Measurements from ENCODE around the gene CRYGS. TPM values are rescaled to one million over a fixed set of nuclear protein-coding genes. Genes with fewer than 3 reads are reported as not detected.
"Not testable (repeated sequence)": the region's sequence is repeated elsewhere in the genome, so short reads cannot be mapped to it uniquely, and the experiment has no call there.

CRYGS gene
- total RNA-seq, 2 donors from 2014 or later, result 2.7 to 4.3 TPM

DNA sequence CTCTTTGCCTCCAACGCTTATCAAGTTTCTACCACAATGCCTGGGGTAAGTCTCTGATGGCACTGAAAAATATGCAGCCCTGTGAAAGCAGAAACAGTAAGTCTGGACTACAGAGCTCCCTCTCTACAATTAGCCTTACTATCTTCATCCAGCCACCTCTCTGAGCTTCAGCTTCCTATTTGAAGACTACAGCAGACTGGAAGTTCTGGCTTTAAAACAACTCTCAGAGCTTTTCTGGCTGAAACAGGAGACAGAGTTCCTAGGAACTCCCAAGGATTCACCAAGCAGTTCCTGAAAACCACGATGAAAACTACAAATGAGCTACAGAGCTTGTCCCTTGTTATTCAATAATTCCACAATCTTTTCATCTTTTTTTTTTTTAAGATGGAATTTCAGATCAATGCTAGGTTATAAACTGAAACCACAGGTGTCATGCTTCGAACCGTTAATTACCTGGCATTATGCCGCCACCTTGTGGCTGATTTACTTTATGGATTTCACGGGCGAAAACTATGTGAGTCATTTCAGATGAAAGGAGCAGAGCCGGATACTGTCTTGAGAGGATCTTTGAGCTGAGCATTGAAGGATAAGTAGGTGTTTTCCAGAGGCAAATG, 3.9 kb downstream of the CRYGS start:
- ATAC-seq (peak; percentile 98), DNase-seq (peak; percentile 50 to 80 (median 70))
- Mint-ChIP-seq H3K27ac (peak overlapping the region; percentile 74), H3K36me3 (ENCODE audit: low read depth) (no peaks in the 10 kb centered on the region), H3K4me1 (peaks cover 14% of the 10 kb centered on the region), H3K27me3 (no peaks in the 10 kb centered on the region), H3K4me3 (peak overlapping the region; percentile 67)
- no peaks in the 10 kb centered on the region for H3K9me3 ChIP-seq (ENCODE audit: control insufficient read depth, low read length, poor library complexity, severe bottlenecking)

DNA sequence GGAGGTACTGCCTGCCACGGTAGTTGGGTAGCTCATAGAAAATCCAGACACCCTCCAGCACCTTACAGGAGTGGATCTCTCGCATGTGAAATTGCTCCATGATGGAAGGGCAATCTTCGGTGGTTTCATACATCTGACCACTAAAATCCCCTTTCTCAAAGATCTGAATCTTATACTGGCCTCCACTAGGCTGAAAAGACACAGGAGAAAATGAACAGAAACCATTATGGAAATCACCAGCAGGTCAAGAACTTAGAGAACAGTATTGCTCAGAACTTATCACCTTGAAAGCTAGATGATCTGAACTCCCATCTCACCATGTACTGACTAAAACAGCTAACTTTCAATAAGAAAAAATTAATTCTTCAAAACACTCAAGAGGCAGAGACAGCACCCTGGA, 5.4 kb downstream of the CRYGS start:
- Mint-ChIP-seq H3K36me3 (ENCODE audit: low read depth) (no peaks in the 10 kb centered on the region), H3K4me3 (no peak overlapping the region), H3K27me3 (no peaks in the 10 kb centered on the region), H3K27ac (peak overlapping the region; percentile 95), H3K4me1 (peaks cover 29% of the 10 kb centered on the region)
- ATAC-seq (no peak), DNase-seq (no peak)
- H3K9me3 ChIP-seq (ENCODE audit: control insufficient read depth, low read length, poor library complexity, severe bottlenecking), result no peaks in the 10 kb centered on the region

DNA sequence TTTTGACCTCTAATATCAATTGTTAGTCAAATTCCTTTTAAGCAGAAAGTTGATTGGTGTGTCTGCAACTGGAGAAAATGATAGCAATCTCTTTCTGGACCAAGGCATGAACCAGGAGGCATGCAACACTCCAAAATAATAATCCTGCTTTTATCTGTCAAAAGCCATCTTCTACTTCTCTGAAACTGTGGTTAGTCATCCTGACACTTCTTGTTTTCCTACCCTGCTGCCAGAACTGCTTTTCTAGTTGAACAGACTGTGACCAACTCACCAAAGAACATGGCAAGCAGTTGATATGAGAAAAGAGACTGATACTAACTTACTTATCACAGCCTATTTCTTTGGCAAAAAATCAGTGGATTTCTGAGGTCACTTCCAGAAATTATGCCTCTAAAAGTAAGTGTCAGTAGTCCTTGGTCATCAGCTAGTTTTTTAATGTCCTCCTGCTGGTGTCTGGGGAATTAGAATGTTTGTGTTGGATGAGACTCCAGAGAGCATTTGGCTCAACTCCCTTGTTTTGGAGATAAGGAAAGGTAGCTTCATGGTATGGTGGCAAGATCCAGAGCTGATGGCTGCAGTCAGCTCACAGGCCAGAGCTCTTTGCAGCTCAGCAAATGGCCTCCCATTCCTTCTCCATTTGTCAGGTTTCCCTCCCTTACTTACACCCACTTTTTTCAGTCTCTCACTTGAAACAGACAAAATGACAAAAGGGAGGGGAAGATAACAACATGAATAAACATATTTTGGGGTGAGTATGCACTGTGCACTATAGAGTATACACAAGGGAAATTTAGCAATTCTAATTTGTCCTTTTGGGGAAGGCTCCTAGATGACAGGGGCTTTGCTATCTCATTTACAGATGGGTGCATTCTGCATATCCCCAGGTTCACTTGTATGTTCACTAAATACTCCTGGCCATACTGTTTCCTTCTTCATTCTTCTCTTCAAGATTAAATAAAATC, 7.0 kb downstream of the CRYGS start:
- Mint-ChIP-seq H3K36me3 (ENCODE audit: low read depth) (no peaks in the 10 kb centered on the region), H3K27me3 (no peaks in the 10 kb centered on the region), H3K4me3 (no peak overlapping the region), H3K4me1 (peaks cover 33% of the 10 kb centered on the region), H3K27ac (peak overlapping the region; percentile 95)
- no peaks in the 10 kb centered on the region for H3K9me3 ChIP-seq (ENCODE audit: control insufficient read depth, low read length, poor library complexity, severe bottlenecking)
- ATAC-seq (no peak), DNase-seq (no peak)

- H3K36me3 Mint-ChIP-seq (ENCODE audit: low read depth), result no peaks in the 10 kb centered on the region
- H3K9me3 ChIP-seq (ENCODE audit: control insufficient read depth, low read length, poor library complexity, severe bottlenecking), result no peaks in the 10 kb centered on the region
- H3K4me1 Mint-ChIP-seq, result peaks cover 29% of the 10 kb centered on the region
- peak; percentile 97 for ATAC-seq
- DNase-seq, result peak in 1 of 3 donors; percentile 12
- H3K27me3 Mint-ChIP-seq, result no peaks in the 10 kb centered on the region
- H3K4me3 Mint-ChIP-seq, result peak overlapping the region; percentile 76
- peak overlapping the region; percentile 95 for H3K27ac Mint-ChIP-seq
These were observed 10.0 kb downstream of the CRYGS start for GRCh38 chr3:186534113-186534669.

- ATAC-seq (no peak), DNase-seq (no peak)
- no peak overlapping the region for H3K4me3 Mint-ChIP-seq
- peaks cover 4% of the 10 kb centered on the region for H3K36me3 Mint-ChIP-seq (ENCODE audit: low read depth)
- no peaks in the 10 kb centered on the region for H3K9me3 ChIP-seq (ENCODE audit: control insufficient read depth, low read length, poor library complexity, severe bottlenecking)
- no peaks in the 10 kb centered on the region for H3K27me3 Mint-ChIP-seq
- H3K4me1 Mint-ChIP-seq, result peaks cover 35% of the 10 kb centered on the region
- peak overlapping the region; percentile 4 for H3K27ac Mint-ChIP-seq
These were observed 11.5 kb downstream of the CRYGS start for GRCh38 chr3:186532598-186533072.

DNA sequence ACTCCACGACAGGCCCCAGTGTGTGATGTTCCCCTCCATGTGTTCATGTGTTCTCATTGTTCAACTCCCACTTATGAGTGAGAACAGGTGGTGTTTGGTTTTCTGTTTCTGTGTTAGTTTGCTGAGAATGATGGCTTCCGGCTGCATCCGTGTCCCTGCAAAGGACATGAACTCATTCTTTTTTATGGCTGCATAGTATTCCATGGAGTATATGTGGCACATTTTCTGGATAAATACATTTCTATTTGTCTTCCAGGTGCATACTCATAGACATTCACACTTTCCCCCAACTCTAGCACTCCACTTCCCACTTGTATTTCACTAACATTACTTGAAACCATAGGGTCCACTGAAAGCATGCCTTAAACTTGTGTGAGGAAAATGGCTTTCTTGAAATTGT, 12.5 kb downstream of the CRYGS start:
- H3K9me3 ChIP-seq (ENCODE audit: control insufficient read depth, low read length, poor library complexity, severe bottlenecking); DNase-seq; H3K27ac Mint-ChIP-seq; H3K36me3 Mint-ChIP-seq (ENCODE audit: low read depth); H3K4me3 Mint-ChIP-seq; H3K27me3 Mint-ChIP-seq; ATAC-seq: not testable (repeated sequence)
- H3K4me1 Mint-ChIP-seq, result peaks cover 35% of the 10 kb centered on the region

- H3K27me3 Mint-ChIP-seq, result no peaks in the 10 kb centered on the region
- peak overlapping the region; percentile 14 for H3K27ac Mint-ChIP-seq
- peaks cover 7% of the 10 kb centered on the region for H3K36me3 Mint-ChIP-seq (ENCODE audit: low read depth)
- DNase-seq, result no peak
- no peak overlapping the region for H3K4me3 Mint-ChIP-seq
- H3K4me1 Mint-ChIP-seq, result peaks cover 31% of the 10 kb centered on the region
- H3K9me3 ChIP-seq (ENCODE audit: control insufficient read depth, low read length, poor library complexity, severe bottlenecking), result no peaks in the 10 kb centered on the region
- no peak for ATAC-seq
These were observed 13.8 kb downstream of the CRYGS start for GRCh38 chr3:186530415-186530814.

DNA sequence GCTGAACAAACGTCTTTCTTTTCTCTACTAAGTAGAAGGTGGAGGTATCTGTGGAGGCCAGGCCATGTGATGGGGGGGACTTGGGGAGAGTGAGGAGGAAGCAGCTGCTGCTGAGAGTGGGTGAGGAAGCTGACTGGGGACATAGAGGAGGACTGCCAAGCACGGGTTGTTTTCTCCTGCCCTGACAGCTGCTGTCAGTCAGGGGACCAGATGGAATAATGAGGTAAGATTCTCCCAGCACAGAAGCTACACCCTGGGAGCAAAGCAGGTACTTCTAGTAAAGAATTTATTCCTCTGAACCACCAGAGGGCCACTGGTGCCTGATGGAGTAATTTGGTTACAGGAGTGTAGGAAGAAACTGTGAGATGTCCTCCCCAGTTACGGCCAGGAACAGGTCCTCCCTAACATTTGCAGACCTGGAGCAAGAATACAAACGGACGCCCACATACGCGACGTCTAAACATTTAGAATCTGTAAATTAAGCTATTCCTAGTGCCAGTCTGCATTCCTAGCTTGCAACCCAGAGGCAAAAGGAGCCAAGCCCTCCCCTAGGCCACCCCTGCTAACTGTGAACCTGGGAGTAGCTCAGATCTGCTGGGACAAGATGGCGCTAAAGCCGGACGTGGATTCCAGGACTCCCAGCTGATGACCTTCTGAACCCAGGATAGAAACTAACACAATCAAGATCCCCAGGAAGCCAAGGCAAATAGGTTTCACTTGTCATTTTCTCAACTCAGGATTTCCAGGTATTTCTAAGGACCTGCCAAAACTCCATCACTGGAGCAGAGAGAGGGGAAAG, 14.8 kb downstream of the CRYGS start:
- Mint-ChIP-seq H3K27ac (no peak overlapping the region), H3K36me3 (ENCODE audit: low read depth) (peaks cover 7% of the 10 kb centered on the region), H3K27me3 (no peaks in the 10 kb centered on the region), H3K4me1 (peaks cover 23% of the 10 kb centered on the region), H3K4me3 (no peak overlapping the region)
- no peak for DNase-seq
- no peak for ATAC-seq
- no peaks in the 10 kb centered on the region for H3K9me3 ChIP-seq (ENCODE audit: control insufficient read depth, low read length, poor library complexity, severe bottlenecking)

- Mint-ChIP-seq H3K27ac (peak overlapping the region; percentile 79), H3K4me3 (no peak overlapping the region), H3K36me3 (ENCODE audit: low read depth) (peaks cover 7% of the 10 kb centered on the region), H3K4me1 (peaks cover 19% of the 10 kb centered on the region), H3K27me3 (no peaks in the 10 kb centered on the region)
- H3K9me3 ChIP-seq (ENCODE audit: control insufficient read depth, low read length, poor library complexity, severe bottlenecking), result no peaks in the 10 kb centered on the region
- DNase-seq (no peak), ATAC-seq (peak; percentile 58)
These were observed 17.9 kb downstream of the CRYGS start for GRCh38 chr3:186526256-186526606.

DNA sequence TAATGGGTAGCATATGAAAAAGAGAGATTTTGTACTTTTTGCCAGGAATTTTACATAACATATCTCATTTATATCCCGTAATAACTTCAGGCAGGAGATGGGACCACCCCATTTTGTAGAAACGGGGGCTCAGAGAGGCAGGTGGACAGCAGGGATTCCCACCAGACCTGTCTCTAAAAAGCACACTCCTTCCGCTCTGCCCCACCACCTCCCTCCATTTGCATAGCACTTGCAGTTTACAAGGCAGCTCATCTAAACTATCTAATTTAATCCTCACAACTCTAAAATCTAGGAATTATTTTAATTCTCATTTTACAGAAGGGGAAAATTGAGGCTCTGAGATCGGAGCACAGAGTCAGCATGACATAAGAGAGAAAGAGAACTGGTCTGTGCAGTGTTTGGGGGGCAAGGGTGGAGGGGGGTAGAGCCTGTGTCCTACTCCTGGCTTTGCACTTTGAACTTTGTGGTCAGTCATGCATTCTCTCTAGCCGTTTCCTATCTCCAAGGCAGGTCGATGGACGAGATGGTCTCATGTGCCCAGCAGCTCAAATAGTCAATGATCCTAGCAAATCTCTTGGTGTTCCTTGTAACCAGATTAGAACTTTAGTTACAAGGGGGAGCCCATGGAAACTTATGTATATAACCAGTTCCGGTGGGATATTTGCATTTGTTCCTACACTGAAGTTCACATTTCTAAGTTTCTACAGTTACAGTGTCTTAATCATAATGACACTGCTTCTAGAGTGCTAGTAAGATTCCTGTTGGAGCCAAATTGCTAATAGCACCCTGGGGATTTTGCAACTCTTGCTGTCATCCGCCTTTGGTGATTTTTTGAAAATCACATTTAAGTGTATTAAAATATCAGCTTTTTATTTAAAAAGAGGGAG, 18.6 kb downstream of the CRYGS start:
- peaks cover 7% of the 10 kb centered on the region for H3K36me3 Mint-ChIP-seq (ENCODE audit: low read depth)
- H3K27me3 Mint-ChIP-seq, result no peaks in the 10 kb centered on the region
- H3K27ac Mint-ChIP-seq, result peak overlapping the region; percentile 79
- ATAC-seq (no peak), DNase-seq (no peak)
- peaks cover 23% of the 10 kb centered on the region for H3K4me1 Mint-ChIP-seq
- no peaks in the 10 kb centered on the region for H3K9me3 ChIP-seq (ENCODE audit: control insufficient read depth, low read length, poor library complexity, severe bottlenecking)
- no peak overlapping the region for H3K4me3 Mint-ChIP-seq

GRCh38 chr3:186524616-186525015, 19.6 kb downstream of the CRYGS start:
- ATAC-seq (no peak), DNase-seq (no peak)
- H3K27me3 Mint-ChIP-seq, result no peaks in the 10 kb centered on the region
- H3K27ac Mint-ChIP-seq, result no peak overlapping the region
- H3K4me3 Mint-ChIP-seq, result peak overlapping the region; percentile 49
- H3K4me1 Mint-ChIP-seq, result peaks cover 23% of the 10 kb centered on the region
- peaks cover 7% of the 10 kb centered on the region for H3K36me3 Mint-ChIP-seq (ENCODE audit: low read depth)
- H3K9me3 ChIP-seq (ENCODE audit: control insufficient read depth, low read length, poor library complexity, severe bottlenecking), result no peaks in the 10 kb centered on the region

GRCh38 chr3:186523434-186523833, 20.7 kb downstream of the CRYGS start:
- no peak overlapping the region for H3K27ac Mint-ChIP-seq
- H3K9me3 ChIP-seq (ENCODE audit: control insufficient read depth, low read length, poor library complexity, severe bottlenecking), result no peaks in the 10 kb centered on the region
- ATAC-seq, result no peak
- DNase-seq, result no peak
- H3K36me3 Mint-ChIP-seq (ENCODE audit: low read depth), result peaks cover 4% of the 10 kb centered on the region
- H3K4me1 Mint-ChIP-seq, result peaks cover 28% of the 10 kb centered on the region
- H3K4me3 Mint-ChIP-seq, result no peak overlapping the region
- no peaks in the 10 kb centered on the region for H3K27me3 Mint-ChIP-seq
